GM12878 (cell line): ENCODE results near the gene GRIN3A. TPM values are rescaled to one million over a fixed set of nuclear protein-coding genes. Genes with fewer than 3 reads are reported as not detected.
A peak's percentile ranks its signal among the peaks of the same experiment; 100 is the strongest.

Experiments used
- ATAC-seq: fragments of 200-7000 bp; cut with Tn5 transposase; 3 replicates; pipeline ENCODE4 v1.9.1; 2020; ENCODE audit warnings: mild to moderate bottlenecking, moderate library complexity
- BruUV-seq: library from RNA; stranded (reverse); fragments of 400-500 nt; replicated peaks from 2 replicates; lab custom pipeline; 2021; lab: Mats Ljungman, UMichigan
- CTCF ChIA-PET: fragments of 300-600 bp; sonication (Branson Sonifier 250); formaldehyde crosslinking; extraction: SDS; loops from one replicate; lab custom pipeline; 2021; ENCODE audit warnings: inconsistent platforms; lab: Yijun Ruan, JAX
- POLR2A ChIA-PET: fragments of 350-600 bp; formaldehyde crosslinking; extraction: SDS; loops from one replicate; lab custom pipeline; 2021; ENCODE audit warnings: inconsistent platforms; lab: Charles Lee
- RAD21 ChIA-PET: fragments of 300-600 bp; sonication (Branson Sonifier 250); formaldehyde crosslinking; loops from one replicate; lab custom pipeline; 2023; ENCODE audit warnings: antibody characterized with exemption; ENCODE audit not compliant: unreplicated experiment; lab: Charles Lee
- SMC1A ChIA-PET: fragments of 300-600 bp; sonication (Branson Sonifier 250); formaldehyde crosslinking; loops from one replicate; lab custom pipeline; 2023; ENCODE audit not compliant: unreplicated experiment, uncharacterized antibody; lab: Charles Lee
- DNase-seq: peaks from one replicate; pipeline ENCODE4 v3.0.0-alpha.2; 2011; ENCODE audit warnings: low read depth, low spot score
- FAIRE-seq: peaks from 3 replicates; lab custom pipeline; 2011; peaks lifted over from hg19 to GRCh38; lab: Jason Lieb, UNC
- H2AFZ ChIP-seq: 2 replicates; pipeline ENCODE4 v1.6.0; 2011; ENCODE audit warnings: low read depth, low read length, control low read depth; ENCODE audit not compliant: control insufficient read depth
- H3K27ac ChIP-seq: 2 replicates; pipeline ENCODE4 v1.5.1; 2011; ENCODE audit warnings: control low read depth; ENCODE audit not compliant: control insufficient read depth, insufficient read depth
- H3K27me3 ChIP-seq, 2 experiments: replicated peaks in 1 of 2; 2 replicates each; pipeline versions ENCODE4 v1.6.0 to v1.6.1; 2011; ENCODE audit warnings: low read length in 1 of 2; ENCODE audit not compliant: control insufficient read depth in 2 of 2, insufficient read depth in 2 of 2
- H3K36me3 ChIP-seq, 2 experiments: 2 replicates each; pipeline ENCODE4 v1.5.1; 2011; ENCODE audit warnings: low read length in 1 of 2; ENCODE audit not compliant: control insufficient read depth in 2 of 2, insufficient read depth in 2 of 2
- H3K4me1 ChIP-seq: 2 replicates; pipeline ENCODE4 v1.6.1; 2011; ENCODE audit warnings: mild to moderate bottlenecking, low read length, moderate library complexity, mixed read lengths; ENCODE audit not compliant: control insufficient read depth, insufficient read depth
- H3K4me2 ChIP-seq: 2 replicates; pipeline ENCODE4 v1.6.0; 2011; ENCODE audit warnings: control low read depth; ENCODE audit not compliant: control insufficient read depth, insufficient read depth
- H3K4me3 ChIP-seq: fragments of 200-600 bp; sonication (generic); 2 replicates; pipeline ENCODE4 v1.5.1; 2016
- H3K79me2 ChIP-seq: 2 replicates; pipeline ENCODE4 v1.6.0; 2011; ENCODE audit warnings: low read length; ENCODE audit not compliant: control insufficient read depth, insufficient read depth
- H3K9ac ChIP-seq: 2 replicates; pipeline ENCODE4 v1.8.0; 2011; ENCODE audit warnings: low read length, control low read depth, mixed read lengths; ENCODE audit not compliant: control insufficient read depth, insufficient read depth
- H3K9me3 ChIP-seq: replicated peaks from 3 replicates; pipeline ENCODE4 v1.5.1; 2011; ENCODE audit warnings: mild to moderate bottlenecking, low read length; ENCODE audit not compliant: control insufficient read depth, insufficient read depth
- H4K20me1 ChIP-seq: 2 replicates; pipeline ENCODE4 v1.6.0; 2011; ENCODE audit not compliant: control insufficient read depth, insufficient read depth
- CBFB ChIP-seq: IDR thresholded peaks from 2 replicates; pipeline ENCODE4 v1.6.1; 2016; ENCODE audit warnings: antibody characterized with exemption, low read depth
- CTCF ChIP-seq, 3 experiments: IDR thresholded peaks in 2 of 3; conservative IDR thresholded peaks in 1 of 3; 2 replicates each; pipeline ENCODE4 v1.5.1; 2011; ENCODE audit warnings: low read depth in 3 of 3, low read length in 3 of 3, mild to moderate bottlenecking in 3 of 3, control low read depth in 2 of 3, moderate library complexity in 2 of 3, inconsistent platforms in 1 of 3, mixed read lengths in 1 of 3; ENCODE audit not compliant: control insufficient read depth in 2 of 3, insufficient read depth in 1 of 3; ENCODE audit errors: extremely low read depth in 1 of 3
- HCFC1 ChIP-seq: fragments of 150-350 bp; IDR thresholded peaks from 2 replicates; pipeline ENCODE4 v1.6.1; 2014; ENCODE audit warnings: low read length
- IKZF1 ChIP-seq: fragments of 450-650 bp; conservative IDR thresholded peaks from 2 replicates; pipeline ENCODE4 v1.6.1; 2017; ENCODE audit warnings: antibody characterized with exemption, mild to moderate bottlenecking
- IRF3 ChIP-seq: fragments of 450-650 bp; IDR thresholded peaks from 2 replicates; pipeline ENCODE4 v1.6.1; 2014; ENCODE audit warnings: mild to moderate bottlenecking
- IRF4 ChIP-seq: IDR thresholded peaks from 2 replicates; pipeline ENCODE4 v1.6.1; 2011; ENCODE audit warnings: low read depth, low read length
- NKRF ChIP-seq: fragments of 450-650 bp; conservative IDR thresholded peaks from 2 replicates; pipeline ENCODE4 v1.6.1; 2017; ENCODE audit warnings: mild to moderate bottlenecking, moderate library complexity
- NR2C1 ChIP-seq: fragments of 450-650 bp; IDR thresholded peaks from 2 replicates; pipeline ENCODE4 v1.6.1; 2017; ENCODE audit warnings: antibody characterized with exemption, mild to moderate bottlenecking, moderate library complexity
- SPI1 ChIP-seq: IDR thresholded peaks from 2 replicates; pipeline ENCODE4 v1.6.1; 2011; ENCODE audit warnings: low read depth, mild to moderate bottlenecking, low read length, moderate library complexity, borderline replicate concordance; ENCODE audit not compliant: insufficient read depth
- YBX1 ChIP-seq: fragments of 450-650 bp; IDR thresholded peaks from 2 replicates; pipeline ENCODE4 v1.6.1; 2016; ENCODE audit warnings: antibody characterized with exemption
- ZNF592 ChIP-seq: fragments of 450-650 bp; IDR thresholded peaks from 2 replicates; pipeline ENCODE4 v1.6.1; 2017; ENCODE audit warnings: mild to moderate bottlenecking, moderate library complexity
- ZSCAN29 ChIP-seq: fragments of 450-650 bp; IDR thresholded peaks from 2 replicates; pipeline ENCODE4 v1.6.1; 2017; ENCODE audit warnings: mild to moderate bottlenecking, moderate library complexity
- ZZZ3 ChIP-seq: IDR thresholded peaks from 2 replicates; pipeline ENCODE4 v1.6.1; 2011; ENCODE audit warnings: low read depth; ENCODE audit not compliant: control insufficient read depth, insufficient read length
- in situ Hi-C: fragments of 300-500 bp; cut with MboI; formaldehyde crosslinking; loops from 9 replicates; pipeline ENCODE4 v1.14.3; 2018; ENCODE audit warnings: mixed read lengths
- intact Hi-C: fragments of 100-400 bp; cut with micrococcal nuclease; formaldehyde crosslinking; loops from one replicate; pipeline ENCODE4 v1.14.2; 2022; ENCODE audit not compliant: unreplicated experiment
- polyA plus RNA-seq, 11 experiments: library from polyadenylated mRNA; depleted of rRNA in 4 of 11; unstranded in 6 of 11; stranded (reverse) in 5 of 11; fragments of >200 nt; fragmentation: Nextera tagmentation in 4 of 11; fragmentation: Illumina TruSeq in 1 of 11; extraction: Ambion mirVana in 4 of 11; extraction: Trizol in 1 of 11; gene quantifications; 1 replicate in 1 of 11; 2 replicates in 10 of 11; pipeline versions ENCODE4 v1.2.1 to v1.2.3, GENCODE V29; 2011 to 2016; ENCODE audit warnings: inconsistent platforms in 2 of 11, missing spikeins in 2 of 11, low read depth in 1 of 11
- total RNA-seq, 4 experiments: library from RNA; depleted of rRNA in 3 of 4; stranded (reverse); fragments of >200 nt in 3 of 4; fragmentation: Illumina TruSeq in 1 of 4; extraction: Trizol in 1 of 4; gene quantifications; 2 replicates each; pipeline versions ENCODE4 v1.2.1 to v1.2.3, GENCODE V29; 2013 to 2021

Gene GRIN3A
- total and polyA plus RNA-seq, 10 of the 15 experiments (the other 5 are each of a cell fraction or from before 2014, with no cell fraction given), result 0.03 to 0.05 (median 0.04) TPM; not detected in 7

- TF ChIP-seq HCFC1 (no peak), IRF3 (no peak), YBX1 (no peak), CTCF (IDR thresholded peaks at IDR 0.05 in 2 of 3, conservative IDR thresholded peaks at IDR 0.05 in 1 of 3; ENCODE audit: control insufficient read depth in 2 of 3, extremely low read depth in 1 of 3, insufficient read depth in 1 of 3, low read depth in 3 of 3, low read length in 3 of 3) (peak; percentile 71 to 78 (median 77)), ZSCAN29 (no peak), CBFB (no peak), IKZF1 (no peak), IRF4 (peak; percentile 75), SPI1 (peak; percentile 85; the same call in 1 of the 2 replicates)
Observed at GRCh38 chr9:101530076-101530711, 208.3 kb downstream of the GRIN3A start (continued).

- H3K4me3 ChIP-seq, result no peak overlapping the region
- DNase-seq (no peak), ATAC-seq (no peak), FAIRE-seq (no peak)
- no peak overlapping the region for H3K9ac ChIP-seq
- intact Hi-C loops, result no loop called here
- H3K27me3 ChIP-seq, result no peaks in the 10 kb centered on the region
- no peaks in the 10 kb centered on the region for H3K4me1 ChIP-seq
- no peak overlapping the region for H2AFZ ChIP-seq
- no TSS peak for BruUV-seq
- H3K4me2 ChIP-seq, result no peak overlapping the region
- in situ Hi-C loops, result no loop called here
- H3K79me2 ChIP-seq, result no peaks in the 10 kb centered on the region
- ChIA-PET POLR2A (no interaction called here), CTCF (interaction anchor here (1.0 to 16.7 kb wide), 6 partner anchors 11 to 82 kb away, joined by 3 to 228 read pairs (median 4); no protein-coding TSS in a partner anchor), SMC1A (interaction anchor here (0.9 to 1.1 kb wide), 2 partner anchors 68 to 69 kb away, joined by 3 read pairs; no protein-coding TSS in a partner anchor), RAD21 (no interaction called here)
- H3K36me3 ChIP-seq, result no peaks in the 10 kb centered on the region
- no peaks in the 10 kb centered on the region for H3K9me3 ChIP-seq
- H4K20me1 ChIP-seq, result no peaks in the 10 kb centered on the region
- no peak overlapping the region for H3K27ac ChIP-seq
- TF ChIP-seq NKRF, result no peak
- TF ChIP-seq ZZZ3, result no peak
- TF ChIP-seq NR2C1, result no peak
- no peak for TF ChIP-seq ZNF592
Observed at GRCh38 chr9:101528015-101528414, 210.4 kb downstream of the GRIN3A start.
